Ureter (tissue), 1 donor: ENCODE measurements around the gene APRT. TPM values are rescaled to one million over a fixed set of nuclear protein-coding genes. Genes with fewer than 3 reads are reported as not detected.

Experiments used
- total RNA-seq: library from RNA; stranded (reverse); gene quantifications from one replicate; pipeline ENCODE4 v1.2.4, GENCODE V29; 2023
- donor health status: DM: yes; HTN: yes; CAD: no.

Gene APRT
- total RNA-seq, 1 donor from 2014 or later: 152 TPM

Other genes starting within 250 kb of the APRT start
- 47.3 TPM for gene ZC3H18, start 241.5 kb downstream of the APRT start, total RNA-seq
- not detected for gene IL17C, start 173.4 kb downstream of the APRT start, total RNA-seq
- 279 TPM for gene CYBA, start 160.9 kb downstream of the APRT start, total RNA-seq
- gene MVD, start 148.8 kb downstream of the APRT start, total RNA-seq: 43.9 TPM
- gene SNAI3, start 125.4 kb downstream of the APRT start, total RNA-seq: 1.8 TPM
- gene RNF166, start 105.5 kb downstream of the APRT start, total RNA-seq: 22.8 TPM
- gene CTU2, start 105.4 kb downstream of the APRT start, total RNA-seq: 25.2 TPM
- 144 TPM for gene PIEZO1, start 26.7 kb downstream of the APRT start, total RNA-seq
- gene CDT1, start 8.1 kb downstream of the APRT start, total RNA-seq: 2.1 TPM
- gene GALNS, start 45.0 kb upstream of the APRT start, total RNA-seq: 44.4 TPM
- gene TRAPPC2L, start 45.2 kb upstream of the APRT start, total RNA-seq: 55.3 TPM
- not detected for gene PABPN1L, start 54.7 kb upstream of the APRT start, total RNA-seq
- 11.2 TPM for gene CBFA2T3, start 165.3 kb upstream of the APRT start, total RNA-seq